GM19468 (cell line): ENCODE data around the gene IL10.

Source experiments
- ATAC-seq: cut with Tn5 transposase; IDR thresholded peaks from one replicate; pipeline ENCODE4 v1.9.1; 2021; ENCODE audit warnings: mild to moderate bottlenecking, moderate library complexity, moderate number of reproducible peaks; ENCODE audit not compliant: unreplicated experiment; ENCODE audit errors: extremely low read depth

The IL10 gene

DNA sequence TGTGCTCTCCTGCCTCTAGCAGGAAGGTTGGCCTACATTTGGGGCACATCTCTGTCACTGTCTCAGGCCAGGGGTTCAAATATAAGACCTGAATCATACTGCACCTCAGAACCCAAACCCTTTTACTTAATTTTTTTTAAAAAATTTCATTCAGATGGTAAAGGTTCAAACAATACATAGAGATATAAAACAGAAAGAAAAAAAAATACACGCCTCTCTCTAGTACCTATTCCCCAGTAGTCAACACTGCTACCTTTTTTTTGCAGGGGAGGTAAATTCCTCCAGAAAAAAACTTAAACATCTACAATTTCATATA, 54.7 kb downstream of the IL10 start:
- ATAC-seq: no peak
